Measurements from ENCODE around the gene PLCD1.
"Not testable (repeated sequence)": the region's sequence is repeated elsewhere in the genome, so short reads cannot be mapped to it uniquely, and the experiment has no call there.

PLCD1 gene

GRCh38 chr3:37979541-37980461 lies 49.6 kb downstream of the PLCD1 start:
- no peaks in the 10 kb centered on the region for H3K9me3 ChIP-seq (ENCODE audit: low read length)
- peaks cover 60% of the 10 kb centered on the region for H3K36me3 ChIP-seq (ENCODE audit: insufficient read depth, low read length)
- no peak overlapping the region for H3K9ac ChIP-seq (ENCODE audit: low read length)
- no peak overlapping the region for H3K4me3 ChIP-seq (ENCODE audit: low read depth in 1 of 2, low read length in 2 of 2)
- no peak overlapping the region for H3K27ac ChIP-seq (ENCODE audit: low read depth, low read length)
- no peaks in the 10 kb centered on the region for H3K4me1 ChIP-seq (ENCODE audit: insufficient read depth, low read length)
- no peaks in the 10 kb centered on the region for H3K27me3 ChIP-seq (ENCODE audit: control insufficient read depth in 1 of 2, insufficient read depth in 2 of 2, low read length in 2 of 2)

DNA sequence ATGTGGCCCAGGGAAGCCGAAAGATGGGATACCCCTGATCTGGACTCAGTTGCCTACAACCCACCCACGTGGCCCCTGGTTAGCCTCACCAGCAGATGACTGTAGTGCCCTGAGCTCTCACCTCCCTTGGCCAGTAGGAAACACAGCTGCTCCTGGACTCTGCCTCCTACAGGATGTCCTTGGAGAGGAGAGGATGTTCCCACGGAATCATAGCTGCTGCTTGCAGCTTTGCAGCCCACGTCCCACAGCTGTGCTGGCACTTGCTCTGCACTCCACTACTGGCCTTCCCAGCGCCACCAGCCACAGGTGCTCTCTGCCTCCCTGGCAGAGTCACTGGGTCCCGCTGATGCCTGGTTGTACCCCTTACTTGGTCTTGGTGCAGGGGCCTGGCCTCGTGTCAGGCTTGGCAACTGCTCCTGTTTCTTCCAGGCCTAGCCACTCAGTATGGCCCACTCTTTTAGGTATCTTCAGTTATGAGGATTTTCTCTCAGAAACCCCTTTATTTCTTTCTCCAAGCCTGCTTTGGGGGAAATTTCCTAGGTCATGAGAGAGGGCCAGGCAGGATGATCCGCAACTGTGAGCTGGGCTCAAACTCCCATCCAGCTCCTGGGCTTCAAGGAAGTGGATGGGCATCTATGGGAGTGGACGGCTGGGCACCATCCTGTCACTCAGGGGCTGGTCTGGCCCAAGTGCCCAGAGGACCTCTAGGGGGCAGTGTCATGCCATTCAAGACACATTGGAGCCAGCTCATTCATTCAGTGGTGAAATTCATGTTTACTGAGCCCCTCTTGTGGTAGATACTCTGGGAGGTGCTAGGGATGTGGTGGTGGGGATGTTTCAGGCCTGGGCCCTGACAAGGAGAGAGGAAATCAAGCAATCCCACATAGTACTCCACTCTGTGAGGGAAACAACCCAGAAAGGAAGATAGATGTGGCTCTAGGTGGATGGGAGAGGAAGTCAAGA lies 55.0 kb downstream of the PLCD1 start:
- Histone ChIP-seq H3K36me3 (ENCODE audit: insufficient read depth, low read length) (peaks cover 42% of the 10 kb centered on the region), H3K4me3 (ENCODE audit: low read depth in 1 of 2, low read length in 2 of 2) (no peak overlapping the region), H3K27ac (ENCODE audit: low read depth, low read length) (no peak overlapping the region), H3K27me3 (ENCODE audit: control insufficient read depth in 1 of 2, insufficient read depth in 2 of 2, low read length in 2 of 2) (no peaks in the 10 kb centered on the region), H3K4me1 (ENCODE audit: insufficient read depth, low read length) (no peaks in the 10 kb centered on the region), H3K9me3 (ENCODE audit: low read length) (no peaks in the 10 kb centered on the region), H3K9ac (ENCODE audit: low read length) (no peak overlapping the region)

- H3K4me1 ChIP-seq (ENCODE audit: insufficient read depth, low read length) = no peaks in the 10 kb centered on the region
- H3K9ac ChIP-seq (ENCODE audit: low read length) = no peak overlapping the region
- no peak overlapping the region for H3K27ac ChIP-seq (ENCODE audit: low read depth, low read length)
- no peak overlapping the region for H3K4me3 ChIP-seq (ENCODE audit: low read depth in 1 of 2, low read length in 2 of 2)
- peaks cover 42% of the 10 kb centered on the region for H3K36me3 ChIP-seq (ENCODE audit: insufficient read depth, low read length)
- no peaks in the 10 kb centered on the region for H3K9me3 ChIP-seq (ENCODE audit: low read length)
- H3K27me3 ChIP-seq (ENCODE audit: control insufficient read depth in 1 of 2, insufficient read depth in 2 of 2, low read length in 2 of 2) = no peaks in the 10 kb centered on the region
These were observed 56.0 kb downstream of the PLCD1 start for GRCh38 chr3:37973246-37974054.

DNA sequence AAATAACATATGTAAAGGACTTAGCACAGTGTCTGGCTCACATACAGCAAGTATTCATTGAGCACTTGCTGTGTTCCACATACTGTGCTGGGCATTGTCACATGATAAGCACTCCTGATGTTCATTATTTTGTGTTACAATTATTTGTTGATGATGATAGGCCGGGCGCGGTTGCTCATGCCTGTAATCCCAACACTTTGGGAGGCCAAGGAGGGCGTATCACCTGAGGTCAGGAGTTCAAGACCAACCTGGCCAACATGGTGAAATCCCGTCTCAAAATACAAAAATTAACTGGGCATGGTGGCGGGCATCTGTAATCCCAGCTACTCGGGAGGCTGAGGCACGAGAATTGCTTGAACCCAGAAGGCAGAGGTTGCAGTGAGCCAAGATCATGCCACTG lies 57.4 kb downstream of the PLCD1 start:
- H3K27ac ChIP-seq (ENCODE audit: low read depth, low read length); H3K9me3 ChIP-seq (ENCODE audit: low read length); H3K4me3 ChIP-seq (ENCODE audit: low read depth in 1 of 2, low read length in 2 of 2); H3K27me3 ChIP-seq (ENCODE audit: control insufficient read depth in 1 of 2, insufficient read depth in 2 of 2, low read length in 2 of 2); H3K4me1 ChIP-seq (ENCODE audit: insufficient read depth, low read length); H3K9ac ChIP-seq (ENCODE audit: low read length): not testable (repeated sequence)
- H3K36me3 ChIP-seq (ENCODE audit: insufficient read depth, low read length) = peaks cover 33% of the 10 kb centered on the region

- H3K9ac ChIP-seq (ENCODE audit: low read length) = no peak overlapping the region
- H3K9me3 ChIP-seq (ENCODE audit: low read length) = no peaks in the 10 kb centered on the region
- no peak overlapping the region for H3K4me3 ChIP-seq (ENCODE audit: low read depth in 1 of 2, low read length in 2 of 2)
- peaks cover 9% of the 10 kb centered on the region for H3K4me1 ChIP-seq (ENCODE audit: insufficient read depth, low read length)
- no peak overlapping the region for H3K27ac ChIP-seq (ENCODE audit: low read depth, low read length)
- peaks cover 29% of the 10 kb centered on the region for H3K36me3 ChIP-seq (ENCODE audit: insufficient read depth, low read length)
- H3K27me3 ChIP-seq (ENCODE audit: control insufficient read depth in 1 of 2, insufficient read depth in 2 of 2, low read length in 2 of 2) = no peaks in the 10 kb centered on the region
These were observed 58.0 kb downstream of the PLCD1 start for GRCh38 chr3:37971467-37971866.

GRCh38 chr3:37970802-37971201 lies 58.6 kb downstream of the PLCD1 start:
- Histone ChIP-seq H3K4me3 (ENCODE audit: low read depth in 1 of 2, low read length in 2 of 2) (no peak overlapping the region), H3K27ac (ENCODE audit: low read depth, low read length) (no peak overlapping the region), H3K27me3 (ENCODE audit: control insufficient read depth in 1 of 2, insufficient read depth in 2 of 2, low read length in 2 of 2) (no peaks in the 10 kb centered on the region), H3K4me1 (ENCODE audit: insufficient read depth, low read length) (peaks cover 9% of the 10 kb centered on the region), H3K9ac (ENCODE audit: low read length) (no peak overlapping the region), H3K9me3 (ENCODE audit: low read length) (no peaks in the 10 kb centered on the region), H3K36me3 (ENCODE audit: insufficient read depth, low read length) (peaks cover 25% of the 10 kb centered on the region)

GRCh38 chr3:37969596-37970100 lies 59.8 kb downstream of the PLCD1 start:
- no peak overlapping the region for H3K27ac ChIP-seq (ENCODE audit: low read depth, low read length)
- H3K27me3 ChIP-seq (ENCODE audit: control insufficient read depth in 1 of 2, insufficient read depth in 2 of 2, low read length in 2 of 2) = no peaks in the 10 kb centered on the region
- H3K9ac ChIP-seq (ENCODE audit: low read length) = no peak overlapping the region
- H3K9me3 ChIP-seq (ENCODE audit: low read length) = no peaks in the 10 kb centered on the region
- peaks cover 9% of the 10 kb centered on the region for H3K4me1 ChIP-seq (ENCODE audit: insufficient read depth, low read length)
- H3K4me3 ChIP-seq (ENCODE audit: low read depth in 1 of 2, low read length in 2 of 2) = no peak overlapping the region
- peaks cover 20% of the 10 kb centered on the region for H3K36me3 ChIP-seq (ENCODE audit: insufficient read depth, low read length)

DNA sequence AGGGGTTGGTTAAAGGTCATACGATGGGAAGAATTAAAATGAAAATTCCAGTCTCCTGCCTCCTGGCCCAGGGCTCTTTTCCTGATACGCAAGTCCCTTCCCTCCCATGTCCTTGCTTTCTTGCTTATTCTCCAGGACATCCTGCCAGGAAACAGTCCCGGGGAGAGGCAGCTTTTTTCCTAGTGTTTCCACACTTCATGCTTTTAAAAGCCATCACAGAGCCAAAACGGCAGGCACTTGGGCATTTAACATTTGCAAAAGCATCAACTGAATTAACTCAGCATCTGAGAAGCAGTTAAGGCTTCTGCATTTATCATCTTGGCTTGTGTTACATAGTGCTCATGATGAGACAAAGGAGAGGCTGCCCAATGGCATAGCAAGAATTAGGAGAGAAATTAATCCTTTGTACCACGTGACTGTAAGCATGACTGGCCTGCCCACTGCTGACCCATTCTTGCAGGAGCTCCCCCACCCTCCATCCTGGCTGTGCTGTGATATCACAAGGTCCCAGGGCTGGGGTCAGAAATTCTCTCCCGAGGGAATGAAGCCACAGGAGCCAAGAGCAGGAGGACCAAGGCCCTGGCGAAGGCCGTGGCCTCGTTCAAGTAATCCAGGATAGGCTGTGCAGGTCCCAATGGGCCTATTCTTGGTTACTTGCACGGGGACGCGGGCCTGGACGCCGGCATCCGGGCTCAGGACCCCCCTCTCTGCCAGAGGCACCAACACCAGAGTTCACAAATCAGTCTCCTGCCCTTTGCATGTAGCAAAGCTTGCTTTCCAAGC lies 60.4 kb downstream of the PLCD1 start:
- H3K27me3 ChIP-seq (ENCODE audit: control insufficient read depth in 1 of 2, insufficient read depth in 2 of 2, low read length in 2 of 2) = no peaks in the 10 kb centered on the region
- H3K9me3 ChIP-seq (ENCODE audit: low read length) = no peaks in the 10 kb centered on the region
- no peak overlapping the region for H3K9ac ChIP-seq (ENCODE audit: low read length)
- no peak overlapping the region for H3K27ac ChIP-seq (ENCODE audit: low read depth, low read length)
- peaks cover 9% of the 10 kb centered on the region for H3K4me1 ChIP-seq (ENCODE audit: insufficient read depth, low read length)
- H3K4me3 ChIP-seq (ENCODE audit: low read depth in 1 of 2, low read length in 2 of 2) = no peak overlapping the region
- H3K36me3 ChIP-seq (ENCODE audit: insufficient read depth, low read length) = peaks cover 16% of the 10 kb centered on the region

DNA sequence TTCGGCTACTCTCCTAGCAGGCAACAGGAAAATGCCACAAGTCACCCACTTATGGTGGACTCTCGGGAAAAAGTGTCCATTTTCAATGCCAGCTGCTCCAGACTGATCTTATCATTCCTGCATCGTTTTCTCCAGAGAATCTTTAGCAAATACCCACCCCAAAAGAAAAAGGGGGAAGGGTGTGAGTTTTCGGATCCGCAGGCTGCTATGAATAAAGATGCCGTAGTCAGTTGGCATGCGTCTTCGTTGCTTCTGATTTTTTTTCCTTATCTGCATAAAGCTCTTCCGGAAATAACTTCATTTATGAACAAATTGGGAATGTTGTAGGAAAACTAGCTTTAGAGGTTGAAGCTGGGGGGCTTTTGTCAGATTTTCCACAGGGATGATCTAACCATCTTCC lies 61.2 kb downstream of the PLCD1 start:
- Histone ChIP-seq H3K27ac (ENCODE audit: low read depth, low read length) (no peak overlapping the region), H3K9ac (ENCODE audit: low read length) (no peak overlapping the region)

DNA sequence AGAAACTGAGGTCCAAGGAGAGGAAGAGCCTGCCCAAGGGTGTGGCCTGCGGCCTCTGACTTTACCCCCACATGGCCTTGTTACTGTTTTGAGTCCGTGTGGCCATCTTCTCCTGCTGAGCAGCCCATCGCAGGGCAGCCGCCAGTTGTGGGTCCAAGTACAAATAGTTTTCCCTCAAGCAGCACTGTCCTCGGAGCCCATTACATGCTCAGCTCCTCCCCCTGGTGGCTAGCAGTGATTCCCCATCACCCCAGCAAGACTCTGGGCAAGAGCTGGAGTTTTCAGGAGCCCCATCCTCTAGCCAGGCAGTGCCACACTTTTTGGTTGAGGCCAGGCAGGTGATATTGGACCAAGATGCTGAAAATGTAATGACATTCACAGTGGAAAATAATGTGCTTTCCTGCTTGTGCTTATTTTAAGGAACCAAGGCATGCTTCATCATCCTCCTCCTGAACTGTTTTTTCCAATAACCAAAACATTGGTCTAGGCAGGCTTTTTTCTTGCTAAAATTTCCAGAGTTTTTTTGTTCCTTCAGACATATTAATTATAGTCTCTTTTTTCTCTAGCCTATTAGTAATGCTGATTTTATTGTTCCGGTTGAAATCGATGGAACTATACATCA lies 62.1 kb downstream of the PLCD1 start:
- Histone ChIP-seq H3K27ac (ENCODE audit: low read depth, low read length) (no peak overlapping the region), H3K4me3 (ENCODE audit: low read depth in 1 of 2, low read length in 2 of 2) (no peak overlapping the region), H3K9me3 (ENCODE audit: low read length) (no peaks in the 10 kb centered on the region), H3K4me1 (ENCODE audit: insufficient read depth, low read length) (peaks cover 9% of the 10 kb centered on the region), H3K36me3 (ENCODE audit: insufficient read depth, low read length) (peaks cover 12% of the 10 kb centered on the region), H3K9ac (ENCODE audit: low read length) (no peak overlapping the region), H3K27me3 (ENCODE audit: control insufficient read depth in 1 of 2, insufficient read depth in 2 of 2, low read length in 2 of 2) (no peaks in the 10 kb centered on the region)

More for the DNA sequence above, 61.2 kb downstream of the PLCD1 start:
- Histone ChIP-seq H3K27me3 (ENCODE audit: control insufficient read depth in 1 of 2, insufficient read depth in 2 of 2, low read length in 2 of 2) (no peaks in the 10 kb centered on the region), H3K4me1 (ENCODE audit: insufficient read depth, low read length) (peaks cover 9% of the 10 kb centered on the region), H3K36me3 (ENCODE audit: insufficient read depth, low read length) (peaks cover 12% of the 10 kb centered on the region), H3K4me3 (ENCODE audit: low read depth in 1 of 2, low read length in 2 of 2) (no peak overlapping the region), H3K9me3 (ENCODE audit: low read length) (no peaks in the 10 kb centered on the region)
